Naive thymus-derived CD8-positive, alpha-beta T cell (primary cell): ENCODE data around the gene XYLT2. TPM values are rescaled to one million over a fixed set of nuclear protein-coding genes. Genes with fewer than 3 reads are reported as not detected.

Source experiments
- ATAC-seq, 2 donors: fragments of 150-1000 bp; cut with Tn5 transposase in 1 of 2; sonication (Bioruptor Pico), chemical (Tn5 transposase) in 1 of 2; 1 replicate in 1 of 2; 2 replicates in 1 of 2; pipeline ENCODE4 v1.10.0; 2021; ENCODE audit warnings: mild to moderate bottlenecking in 2 of 2, moderate library complexity in 2 of 2
- POLR2A ChIA-PET: fragments of 350-600 bp; sonication (Branson Sonifier 250); formaldehyde crosslinking; loops from one replicate; lab custom pipeline; 2021; ENCODE audit warnings: antibody characterized with exemption; lab: Charles Lee
- DNase-seq, 10 donors: peaks; one replicate each; pipeline versions ENCODE4 v3.0.0 to v3.0.0-alpha.2; 2020 to 2022
- H3K27ac Mint-ChIP-seq, 10 donors: one replicate each; pipeline ENCODE4 v1.8.0; 2020 to 2022; ENCODE audit warnings: mild to moderate bottlenecking in 10 of 10, mixed read lengths in 10 of 10, moderate library complexity in 4 of 10, inconsistent platforms in 1 of 10
- H3K27me3 Mint-ChIP-seq, 5 donors: one replicate each; pipeline ENCODE4 v1.8.0; 2021 to 2022; ENCODE audit warnings: mixed read lengths in 5 of 5
- H3K36me3 Mint-ChIP-seq, 3 donors: one replicate each; pipeline ENCODE4 v1.8.0; 2020 to 2022; ENCODE audit warnings: mixed read lengths in 3 of 3, mild to moderate bottlenecking in 2 of 3, inconsistent platforms in 1 of 3
- H3K4me1 Mint-ChIP-seq, 4 donors: one replicate each; pipeline ENCODE4 v1.8.0; 2021 to 2022; ENCODE audit warnings: mixed read lengths in 4 of 4
- H3K4me3 Mint-ChIP-seq, 10 donors: one replicate each; pipeline ENCODE4 v1.8.0; 2020 to 2022; ENCODE audit warnings: mild to moderate bottlenecking in 10 of 10, mixed read lengths in 10 of 10, moderate library complexity in 6 of 10, inconsistent platforms in 1 of 10
- H3K9me3 Mint-ChIP-seq, 9 donors: one replicate each; pipeline ENCODE4 v1.8.0; 2020 to 2022; ENCODE audit warnings: mixed read lengths in 9 of 9, mild to moderate bottlenecking in 3 of 9, inconsistent platforms in 1 of 9, moderate library complexity in 1 of 9
- polyA plus RNA-seq, 3 donors: library from polyadenylated mRNA; unstranded; fragments of 300-500 nt; fragmentation: Illumina TruSeq; gene quantifications; one replicate each; pipeline ENCODE4 v1.2.3, GENCODE V29; 2021
- total RNA-seq, 8 experiments: library from RNA in 2 of 8; stranded (reverse) in 2 of 8; gene quantifications; one replicate each; pipeline ENCODE4 v1.2.3 and lab custom pipeline; 2021 to 2026

XYLT2 gene
- total and polyA plus RNA-seq, 5 experiments from 2014 or later, result 6.9 to 42.5 (median 16.8) TPM

- Mint-ChIP-seq H3K36me3 (peaks cover 0 to 49% (median 0%) of the 10 kb centered on the region in 3 donors), H3K4me3 (no peak overlapping the region), H3K9me3 (no peaks in the 10 kb centered on the region), H3K27me3 (no peaks in the 10 kb centered on the region), H3K27ac (peak overlapping the region in 2 of 10 donors; percentile 12 to 65), H3K4me1 (peaks cover 0 to 32% (median 15%) of the 10 kb centered on the region in 4 donors)
- POLR2A ChIA-PET, result no interaction called here
- DNase-seq, result no peak
- no peak for ATAC-seq
Measured at GRCh38 chr17:50354776-50355175, 8.8 kb downstream of the XYLT2 start.

- Mint-ChIP-seq H3K9me3 (no peaks in the 10 kb centered on the region), H3K27me3 (no peaks in the 10 kb centered on the region), H3K4me3 (no peak overlapping the region), H3K27ac (peak overlapping the region in 1 of 10 donors; percentile 12), H3K36me3 (peaks cover 0 to 49% (median 0%) of the 10 kb centered on the region in 3 donors), H3K4me1 (peaks cover 0 to 36% (median 15%) of the 10 kb centered on the region in 4 donors)
- no peak for ATAC-seq
- no peak for DNase-seq
- POLR2A ChIA-PET, result interaction anchor here (0.9 to 1.1 kb wide), 2 partner anchors 9 to 12 kb away, joined by 3 to 5 read pairs; partner anchors contain the start of gene XYLT2
Measured at GRCh38 chr17:50355336-50355700, 9.4 kb downstream of the XYLT2 start.

GRCh38 chr17:50355701-50356341 lies 9.9 kb downstream of the XYLT2 start:
- ATAC-seq, result no peak
- peaks cover 0 to 35% (median 12%) of the 10 kb centered on the region in 4 donors for H3K4me1 Mint-ChIP-seq
- H3K27ac Mint-ChIP-seq, result no peak overlapping the region
- no peak for DNase-seq
- H3K27me3 Mint-ChIP-seq, result no peaks in the 10 kb centered on the region
- H3K9me3 Mint-ChIP-seq, result no peaks in the 10 kb centered on the region
- POLR2A ChIA-PET, result interaction anchor here (0.9 to 1.1 kb wide), 2 partner anchors 10 to 11 kb away, joined by 3 to 5 read pairs; partner anchors contain the start of gene XYLT2
- H3K4me3 Mint-ChIP-seq, result no peak overlapping the region
- H3K36me3 Mint-ChIP-seq, result peaks cover 0 to 49% (median 0%) of the 10 kb centered on the region in 3 donors

GRCh38 chr17:50356418-50356817 lies 10.5 kb downstream of the XYLT2 start:
- POLR2A ChIA-PET, result no interaction called here
- ATAC-seq (no peak), DNase-seq (no peak)
- no peaks in the 10 kb centered on the region for H3K9me3 Mint-ChIP-seq
- H3K36me3 Mint-ChIP-seq, result peaks cover 0 to 49% (median 0%) of the 10 kb centered on the region in 3 donors
- H3K27me3 Mint-ChIP-seq, result no peaks in the 10 kb centered on the region
- H3K4me3 Mint-ChIP-seq, result no peak overlapping the region
- peaks cover 0 to 34% (median 9%) of the 10 kb centered on the region in 4 donors for H3K4me1 Mint-ChIP-seq
- peak overlapping the region in 1 of 10 donors; percentile 59 for H3K27ac Mint-ChIP-seq

- POLR2A ChIA-PET, result no interaction called here
Measured at GRCh38 chr17:50356892-50357510, 11.1 kb downstream of the XYLT2 start.

GRCh38 chr17:50358177-50358576 lies 12.3 kb downstream of the XYLT2 start:
- Mint-ChIP-seq H3K27ac (no peak overlapping the region), H3K27me3 (no peaks in the 10 kb centered on the region), H3K9me3 (no peaks in the 10 kb centered on the region), H3K4me1 (peaks cover 9 to 30% (median 12%) of the 10 kb centered on the region in 4 donors), H3K36me3 (peaks cover 0 to 48% (median 0%) of the 10 kb centered on the region in 3 donors), H3K4me3 (no peak overlapping the region)
- no peak for DNase-seq
- ATAC-seq, result no peak
- POLR2A ChIA-PET, result interaction anchor here (1.0 kb wide), 1 partner anchor 12 kb away, joined by 4 read pairs; the partner anchor contains the start of gene XYLT2

More at GRCh38 chr17:50356892-50357510, 11.1 kb downstream of the XYLT2 start:
- Mint-ChIP-seq H3K36me3 (peaks cover 0 to 51% (median 0%) of the 10 kb centered on the region in 3 donors), H3K9me3 (no peaks in the 10 kb centered on the region), H3K27ac (no peak overlapping the region), H3K4me1 (peaks cover 2 to 32% (median 9%) of the 10 kb centered on the region in 4 donors), H3K27me3 (no peaks in the 10 kb centered on the region), H3K4me3 (no peak overlapping the region)
- no peak for DNase-seq
- ATAC-seq, result no peak

- Mint-ChIP-seq H3K36me3 (peaks cover 0 to 45% (median 0%) of the 10 kb centered on the region in 3 donors), H3K9me3 (no peaks in the 10 kb centered on the region), H3K4me3 (no peak overlapping the region), H3K4me1 (peaks cover 9 to 28% (median 11%) of the 10 kb centered on the region in 4 donors), H3K27me3 (no peaks in the 10 kb centered on the region), H3K27ac (peak overlapping the region in 5 of 10 donors; percentile 37 to 89 (median 63))
- DNase-seq (no peak), ATAC-seq (no peak)
- POLR2A ChIA-PET, result interaction anchor here (1.0 to 3.8 kb wide), 2 partner anchors 13 kb away, joined by 4 to 17 read pairs; partner anchors contain the start of genes EME1, MRPL27 and XYLT2
Measured at GRCh38 chr17:50359005-50359699, 13.2 kb downstream of the XYLT2 start.

GRCh38 chr17:50359998-50360461 lies 14.1 kb downstream of the XYLT2 start:
- Mint-ChIP-seq H3K4me3 (no peak overlapping the region), H3K27me3 (no peaks in the 10 kb centered on the region), H3K4me1 (peaks cover 9 to 28% (median 10%) of the 10 kb centered on the region in 4 donors), H3K36me3 (peaks cover 0 to 41% (median 0%) of the 10 kb centered on the region in 3 donors), H3K27ac (peak overlapping the region in 4 of 10 donors; percentile 15 to 91 (median 38)), H3K9me3 (no peaks in the 10 kb centered on the region)
- POLR2A ChIA-PET, result interaction anchor here (0.6 to 3.8 kb wide), 3 partner anchors 12 to 37 kb away, joined by 5 to 17 read pairs (median 16); partner anchors contain the start of genes EME1, LRRC59, MRPL27 and XYLT2
- no peak for ATAC-seq
- DNase-seq, result no peak

GRCh38 chr17:50360486-50361115 lies 14.7 kb downstream of the XYLT2 start:
- Mint-ChIP-seq H3K4me1 (peaks cover 9 to 28% (median 12%) of the 10 kb centered on the region in 4 donors), H3K27me3 (no peaks in the 10 kb centered on the region), H3K9me3 (no peaks in the 10 kb centered on the region), H3K27ac (peak overlapping the region in 7 of 10 donors; percentile 27 to 91 (median 79)), H3K36me3 (peaks cover 0 to 41% (median 0%) of the 10 kb centered on the region in 3 donors), H3K4me3 (no peak overlapping the region)
- DNase-seq (no peak), ATAC-seq (no peak)
- POLR2A ChIA-PET, result interaction anchor here (0.6 to 3.8 kb wide), 4 partner anchors 11 to 38 kb away, joined by 3 to 17 read pairs (median 10); partner anchors contain the start of genes EME1, LRRC59, MRPL27 and XYLT2

GRCh38 chr17:50361561-50362480 lies 15.9 kb downstream of the XYLT2 start:
- DNase-seq (peak; percentile 32 to 77 (median 54)), ATAC-seq (peak; percentile 89 to 94)
- Mint-ChIP-seq H3K9me3 (no peaks in the 10 kb centered on the region), H3K27ac (peak overlapping the region; percentile 59 to 93 (median 84)), H3K36me3 (peaks cover 0 to 37% (median 0%) of the 10 kb centered on the region in 3 donors), H3K4me3 (peak overlapping the region in 9 of 10 donors; percentile 21 to 58 (median 47)), H3K4me1 (peaks cover 9 to 30% (median 12%) of the 10 kb centered on the region in 4 donors), H3K27me3 (no peaks in the 10 kb centered on the region)
- POLR2A ChIA-PET, result interaction anchor here (0.9 to 3.8 kb wide), 5 partner anchors 10 to 37 kb away, joined by 3 to 17 read pairs (median 10); partner anchors contain the start of genes EME1, LRRC59, MRPL27 and XYLT2

GRCh38 chr17:50362661-50363060 lies 16.7 kb downstream of the XYLT2 start:
- peak overlapping the region in 3 of 10 donors; percentile 68 to 90 (median 76) for H3K27ac Mint-ChIP-seq
- ATAC-seq, result no peak
- H3K4me1 Mint-ChIP-seq, result peaks cover 9 to 31% (median 12%) of the 10 kb centered on the region in 4 donors
- no peaks in the 10 kb centered on the region for H3K27me3 Mint-ChIP-seq
- no peak for DNase-seq
- H3K36me3 Mint-ChIP-seq, result peaks cover 0 to 34% (median 2%) of the 10 kb centered on the region in 3 donors
- no peaks in the 10 kb centered on the region for H3K9me3 Mint-ChIP-seq
- POLR2A ChIA-PET, result interaction anchor here (0.7 to 3.8 kb wide), 5 partner anchors 9 to 44 kb away, joined by 4 to 17 read pairs (median 10); partner anchors contain the start of genes EME1, LRRC59, MRPL27 and XYLT2
- H3K4me3 Mint-ChIP-seq, result no peak overlapping the region
